Caco-2 (cell line): ENCODE results near the gene GAK. TPM values are rescaled to one million over a fixed set of nuclear protein-coding genes. Genes with fewer than 3 reads are reported as not detected.

ENCODE experiments used
- BruUV-seq: library from RNA; stranded (reverse); fragments of 400-500 nt; replicated peaks from 2 replicates; lab custom pipeline; 2021; lab: Mats Ljungman, UMichigan
- CTCF ChIA-PET: fragments of 300-600 bp; sonication (Branson Sonifier 250); formaldehyde crosslinking; loops from one replicate; lab custom pipeline; 2022; ENCODE audit warnings: antibody characterized with exemption; lab: Charles Lee
- POLR2A ChIA-PET: fragments of 300-600 bp; sonication (Branson Sonifier 250); formaldehyde crosslinking; loops from one replicate; lab custom pipeline; 2022; ENCODE audit warnings: antibody characterized with exemption; lab: Charles Lee
- DNase-seq, 2 experiments: peaks; one replicate each; pipeline versions ENCODE4 v3.0.0 to v3.0.0-alpha.2; 2020 to 2022
- H3K27me3 ChIP-seq: replicated peaks from 2 replicates; pipeline ENCODE4 v1.6.0; 2011; ENCODE audit warnings: low read length; ENCODE audit not compliant: control insufficient read depth, insufficient read depth
- H3K36me3 ChIP-seq: 2 replicates; pipeline ENCODE4 v1.5.1; 2011; ENCODE audit warnings: low read length; ENCODE audit not compliant: control insufficient read depth, insufficient read depth
- H3K4me1 ChIP-seq: fragments of 250-450 bp; sonication (Bioruptor Pico); 2 replicates; pipeline ENCODE4 v1.5.1; 2020; ENCODE audit warnings: mild to moderate bottlenecking
- H3K4me3 ChIP-seq: 2 replicates; pipeline ENCODE4 v1.5.1; 2011; ENCODE audit warnings: low read depth, mild to moderate bottlenecking, control low read depth, low read length
- H3K9me3 ChIP-seq: fragments of 250-450 bp; sonication (Bioruptor Pico); 2 replicates; pipeline ENCODE4 v1.5.1; 2020; ENCODE audit warnings: mild to moderate bottlenecking, moderate library complexity
- H3K27ac Mint-ChIP-seq: one replicate; pipeline ENCODE4 v1.8.0; 2022; ENCODE audit warnings: mixed read lengths; ENCODE audit not compliant: unreplicated experiment
- H3K27me3 Mint-ChIP-seq: one replicate; pipeline ENCODE4 v1.8.0; 2022; ENCODE audit warnings: mixed read lengths; ENCODE audit not compliant: insufficient read depth, unreplicated experiment
- H3K36me3 Mint-ChIP-seq: one replicate; pipeline ENCODE4 v1.8.0; 2022; ENCODE audit warnings: mild to moderate bottlenecking, mixed read lengths; ENCODE audit not compliant: insufficient read depth, unreplicated experiment
- H3K4me1 Mint-ChIP-seq: one replicate; pipeline ENCODE4 v1.8.0; 2022; ENCODE audit warnings: low read depth, mixed read lengths; ENCODE audit not compliant: unreplicated experiment
- H3K4me3 Mint-ChIP-seq: one replicate; pipeline ENCODE4 v1.8.0; 2022; ENCODE audit warnings: mild to moderate bottlenecking, moderate library complexity, mixed read lengths; ENCODE audit not compliant: unreplicated experiment
- H3K9me3 Mint-ChIP-seq: one replicate; pipeline ENCODE4 v1.8.0; 2022; ENCODE audit warnings: mixed read lengths; ENCODE audit not compliant: unreplicated experiment
- CTCF ChIP-seq, 2 experiments: fragments of 200-600 bp in 1 of 2; IDR thresholded peaks; 1 replicate in 1 of 2; 2 replicates in 1 of 2; pipeline versions ENCODE4 v1.5.1 to v1.8.0; 2011 to 2022; ENCODE audit warnings: antibody characterized with exemption in 1 of 2, control low read depth in 1 of 2, inconsistent platforms in 1 of 2, low read depth in 1 of 2, low read length in 1 of 2, mild to moderate bottlenecking in 1 of 2, moderate library complexity in 1 of 2; ENCODE audit not compliant: insufficient read depth in 1 of 2, severe bottlenecking in 1 of 2, unreplicated experiment in 1 of 2
- intact Hi-C: fragments of 100-400 bp; cut with micrococcal nuclease; formaldehyde crosslinking; loops from one replicate; pipeline ENCODE4 v1.10.0; 2022; ENCODE audit not compliant: unreplicated experiment
- total RNA-seq: library from RNA; stranded (reverse); gene quantifications from 2 replicates; pipeline ENCODE4 v1.2.3, GENCODE V29; 2022

Gene GAK
- total RNA-seq, 1 experiment from 2014 or later, result 126 TPM

- no peaks in the 10 kb centered on the region for H3K27me3 Mint-ChIP-seq
- no peaks in the 10 kb centered on the region for H3K4me1 Mint-ChIP-seq
- H3K27ac Mint-ChIP-seq, result no peak overlapping the region
- Histone ChIP-seq H3K4me1 (no peaks in the 10 kb centered on the region), H3K27me3 (no peaks in the 10 kb centered on the region), H3K9me3 (no peaks in the 10 kb centered on the region), H3K36me3 (no peaks in the 10 kb centered on the region; the same call in 1 of the 2 replicates), H3K4me3 (no peak overlapping the region)
- ChIA-PET POLR2A (no interaction called here), CTCF (no interaction called here)
- H3K4me3 Mint-ChIP-seq, result no peak overlapping the region
- no peak for DNase-seq
- peaks cover 29% of the 10 kb centered on the region for H3K36me3 Mint-ChIP-seq
- TF ChIP-seq CTCF (IDR thresholded peaks at IDR 0.05; ENCODE audit: insufficient read depth in 1 of 2, low read depth in 1 of 2, low read length in 1 of 2, severe bottlenecking in 1 of 2, unreplicated experiment in 1 of 2), result no peak
- TSS peak; percentile 65 for BruUV-seq
- no peaks in the 10 kb centered on the region for H3K9me3 Mint-ChIP-seq
- intact Hi-C loops, result no loop called here
Observed at GRCh38 chr4:849478-850175, 82.5 kb downstream of the GAK start.

DNA sequence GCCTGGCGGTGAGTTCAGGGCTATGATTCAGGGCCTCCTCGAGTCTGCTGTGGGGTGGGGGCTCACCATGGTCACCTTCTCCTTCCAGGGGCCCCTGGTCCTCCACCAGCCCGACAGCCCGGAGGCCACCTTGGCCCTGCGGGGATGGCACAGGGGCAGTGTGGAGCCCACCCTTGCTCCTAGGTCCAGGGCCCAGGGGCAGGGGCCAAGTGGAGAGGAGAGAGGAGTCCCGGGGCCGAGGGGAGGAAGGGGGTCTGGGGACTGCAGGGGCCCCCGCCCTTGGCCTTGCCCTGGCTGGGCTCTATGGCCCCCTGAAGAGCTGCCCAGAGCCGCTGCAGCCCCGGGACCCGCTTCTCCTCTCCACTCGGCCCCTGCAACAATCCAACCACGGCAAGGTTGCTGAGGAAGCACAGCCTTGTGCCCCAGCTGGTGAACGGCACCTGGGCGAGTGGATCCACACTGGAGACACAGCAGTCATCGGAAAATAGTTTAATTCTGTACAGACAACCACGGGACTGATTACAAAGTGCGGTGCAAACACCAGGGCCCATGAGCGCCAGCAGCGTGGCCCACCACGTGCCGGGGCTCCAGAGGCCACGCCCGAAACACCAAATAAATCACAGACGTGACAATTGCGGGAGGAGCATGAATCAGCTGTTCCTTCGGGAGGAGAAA is 83.2 kb downstream of the GAK start:
- intact Hi-C loops, result no loop called here
- no peak overlapping the region for H3K4me3 ChIP-seq

GRCh38 chr4:848307-848691 is 83.8 kb downstream of the GAK start:
- Histone ChIP-seq H3K36me3 (no peaks in the 10 kb centered on the region; the same call in 1 of the 2 replicates), H3K4me3 (no peak overlapping the region), H3K27me3 (no peaks in the 10 kb centered on the region), H3K9me3 (no peaks in the 10 kb centered on the region), H3K4me1 (no peaks in the 10 kb centered on the region)
- H3K27me3 Mint-ChIP-seq, result no peaks in the 10 kb centered on the region
- POLR2A ChIA-PET, result no interaction called here
- CTCF ChIA-PET, result no interaction called here
- H3K27ac Mint-ChIP-seq, result no peak overlapping the region
- no TSS peak for BruUV-seq
- intact Hi-C loops, result no loop called here
- DNase-seq, result no peak
- H3K4me1 Mint-ChIP-seq, result no peaks in the 10 kb centered on the region
- peaks cover 27% of the 10 kb centered on the region for H3K36me3 Mint-ChIP-seq
- TF ChIP-seq CTCF (IDR thresholded peaks at IDR 0.05; ENCODE audit: insufficient read depth in 1 of 2, low read depth in 1 of 2, low read length in 1 of 2, severe bottlenecking in 1 of 2, unreplicated experiment in 1 of 2), result no peak
- no peaks in the 10 kb centered on the region for H3K9me3 Mint-ChIP-seq
- no peak overlapping the region for H3K4me3 Mint-ChIP-seq

More for the DNA sequence above, 83.2 kb downstream of the GAK start:
- no peaks in the 10 kb centered on the region for H3K9me3 ChIP-seq
- no peak overlapping the region for H3K4me3 Mint-ChIP-seq
- no peaks in the 10 kb centered on the region; the same call in 1 of the 2 replicates for H3K36me3 ChIP-seq
- BruUV-seq, result no TSS peak
- H3K9me3 Mint-ChIP-seq, result no peaks in the 10 kb centered on the region
- no peak for TF ChIP-seq CTCF (IDR thresholded peaks at IDR 0.05; ENCODE audit: insufficient read depth in 1 of 2, low read depth in 1 of 2, low read length in 1 of 2, severe bottlenecking in 1 of 2, unreplicated experiment in 1 of 2)
- no peak overlapping the region for H3K27ac Mint-ChIP-seq
- H3K4me1 Mint-ChIP-seq, result no peaks in the 10 kb centered on the region
- no peaks in the 10 kb centered on the region for H3K4me1 ChIP-seq
- no peaks in the 10 kb centered on the region for H3K27me3 ChIP-seq
- no peak for DNase-seq
- no peaks in the 10 kb centered on the region for H3K27me3 Mint-ChIP-seq
- ChIA-PET POLR2A (no interaction called here), CTCF (no interaction called here)
- peaks cover 28% of the 10 kb centered on the region for H3K36me3 Mint-ChIP-seq
